HG02798 (cell line): ENCODE data around the gene SLC35C1.
"Not testable (repeated sequence)": the region's sequence is repeated elsewhere in the genome, so short reads cannot be mapped to it uniquely, and the experiment has no call there.

ENCODE experiments used
- ATAC-seq: cut with Tn5 transposase; IDR thresholded peaks from one replicate; pipeline ENCODE4 v1.9.1; 2021; ENCODE audit warnings: mild to moderate bottlenecking; ENCODE audit not compliant: unreplicated experiment, poor library complexity

SLC35C1 gene

DNA sequence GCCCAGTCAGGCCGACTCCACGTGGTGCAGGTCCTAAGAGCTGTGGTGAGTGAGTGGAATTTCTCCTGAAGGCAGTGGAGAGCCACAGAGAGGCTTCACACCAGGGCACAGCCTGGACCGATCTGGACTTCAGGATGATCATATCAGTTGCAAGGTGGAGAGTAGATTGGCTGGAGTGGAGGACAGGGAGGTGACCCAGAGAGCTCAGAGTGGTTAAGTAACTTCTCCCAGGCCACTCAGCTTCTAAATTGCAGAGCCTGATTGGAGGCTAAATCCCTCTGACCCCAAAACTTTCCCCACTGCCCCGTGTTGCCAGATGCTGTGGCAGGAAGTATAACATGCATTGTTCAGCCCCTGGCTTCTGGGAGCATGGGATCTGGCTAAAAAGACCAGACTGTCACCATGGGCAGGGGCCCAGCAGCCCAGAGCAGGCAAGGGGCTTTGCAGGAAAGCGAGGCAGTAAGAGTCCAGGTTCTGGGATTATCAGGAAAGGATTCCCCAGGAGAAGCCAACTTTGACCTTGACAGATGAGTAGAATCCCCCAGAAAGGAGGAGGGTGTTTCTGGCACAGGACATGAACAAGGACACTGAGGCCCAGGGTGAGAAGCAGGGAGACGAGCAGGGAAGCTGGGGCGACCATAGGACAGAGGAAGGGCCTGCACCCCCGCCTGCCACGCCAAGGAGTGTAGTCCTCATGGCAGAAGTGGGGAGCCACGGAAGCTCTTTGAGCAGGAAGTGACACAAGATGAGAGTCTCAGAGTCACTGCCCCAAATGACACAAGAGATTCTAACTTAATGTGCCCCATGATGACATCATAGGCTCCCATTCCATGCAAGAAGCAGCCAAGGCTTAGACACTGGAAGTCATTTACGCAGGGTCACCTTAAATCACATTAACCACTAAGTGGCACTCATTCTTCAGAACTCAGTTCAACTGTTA lies 4.8 kb downstream of the SLC35C1 start:
- ATAC-seq: no peak

DNA sequence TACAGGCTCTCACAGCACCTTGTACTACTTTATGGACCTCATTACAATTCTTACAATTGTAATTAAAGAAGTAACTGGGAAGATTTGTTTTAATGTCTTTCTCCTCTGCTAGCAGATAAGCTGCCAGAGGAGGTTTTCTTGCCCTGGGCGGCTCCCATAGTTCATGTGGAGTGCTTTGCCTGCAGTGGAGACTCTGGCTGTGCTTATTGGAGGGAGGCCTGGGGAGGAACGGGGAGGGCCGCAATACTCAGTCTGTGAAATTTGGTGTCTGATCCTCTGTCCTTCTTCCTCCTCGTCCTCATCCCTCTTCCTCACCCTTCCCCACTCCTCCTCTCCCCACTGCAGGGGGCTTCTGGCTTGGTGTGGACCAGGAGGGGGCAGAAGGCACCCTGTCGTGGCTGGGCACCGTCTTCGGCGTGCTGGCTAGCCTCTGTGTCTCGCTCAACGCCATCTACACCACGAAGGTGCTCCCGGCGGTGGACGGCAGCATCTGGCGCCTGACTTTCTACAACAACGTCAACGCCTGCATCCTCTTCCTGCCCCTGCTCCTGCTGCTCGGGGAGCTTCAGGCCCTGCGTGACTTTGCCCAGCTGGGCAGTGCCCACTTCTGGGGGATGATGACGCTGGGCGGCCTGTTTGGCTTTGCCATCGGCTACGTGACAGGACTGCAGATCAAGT lies 5.6 kb downstream of the SLC35C1 start:
- ATAC-seq: no peak

DNA sequence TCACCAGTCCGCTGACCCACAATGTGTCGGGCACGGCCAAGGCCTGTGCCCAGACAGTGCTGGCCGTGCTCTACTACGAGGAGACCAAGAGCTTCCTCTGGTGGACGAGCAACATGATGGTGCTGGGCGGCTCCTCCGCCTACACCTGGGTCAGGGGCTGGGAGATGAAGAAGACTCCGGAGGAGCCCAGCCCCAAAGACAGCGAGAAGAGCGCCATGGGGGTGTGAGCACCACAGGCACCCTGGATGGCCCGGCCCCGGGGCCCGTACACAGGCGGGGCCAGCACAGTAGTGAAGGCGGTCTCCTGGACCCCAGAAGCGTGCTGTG lies 6.1 kb downstream of the SLC35C1 start:
- no peak for ATAC-seq

DNA sequence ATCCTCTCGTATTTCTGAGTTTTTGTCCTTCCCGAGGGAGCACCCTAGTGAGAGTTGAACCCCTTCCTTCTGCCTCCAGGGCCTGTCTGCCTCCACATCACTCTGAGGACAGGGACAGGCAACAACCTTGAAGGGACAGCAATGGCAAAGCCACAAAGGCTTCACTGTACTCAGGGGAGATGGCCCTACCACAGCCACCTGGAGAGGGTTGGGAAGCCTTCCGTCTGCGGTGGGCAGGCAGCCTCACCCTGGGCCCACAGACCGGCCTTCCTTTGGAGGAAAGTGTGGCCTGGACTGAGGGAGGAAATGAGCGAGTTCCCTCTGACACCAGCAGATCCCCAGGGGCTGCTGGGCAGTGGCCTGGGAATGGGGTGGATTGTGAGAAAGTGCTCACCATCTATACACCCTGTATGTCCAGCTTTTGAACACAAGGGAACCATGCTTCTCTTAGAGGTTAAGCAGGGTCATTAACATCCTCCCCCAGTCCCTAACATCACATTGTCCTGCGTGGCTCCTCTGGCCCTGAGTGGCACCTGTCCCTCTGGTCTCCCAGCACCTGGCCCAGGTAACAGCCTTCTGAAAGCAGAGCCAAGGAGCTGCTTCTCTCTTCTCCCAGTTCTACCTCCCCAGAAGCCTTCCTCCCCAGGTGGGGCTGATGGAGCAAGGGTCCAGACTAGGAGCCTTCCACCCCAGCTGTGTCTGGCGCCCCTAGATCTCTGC lies 6.8 kb downstream of the SLC35C1 start:
- no peak for ATAC-seq

DNA sequence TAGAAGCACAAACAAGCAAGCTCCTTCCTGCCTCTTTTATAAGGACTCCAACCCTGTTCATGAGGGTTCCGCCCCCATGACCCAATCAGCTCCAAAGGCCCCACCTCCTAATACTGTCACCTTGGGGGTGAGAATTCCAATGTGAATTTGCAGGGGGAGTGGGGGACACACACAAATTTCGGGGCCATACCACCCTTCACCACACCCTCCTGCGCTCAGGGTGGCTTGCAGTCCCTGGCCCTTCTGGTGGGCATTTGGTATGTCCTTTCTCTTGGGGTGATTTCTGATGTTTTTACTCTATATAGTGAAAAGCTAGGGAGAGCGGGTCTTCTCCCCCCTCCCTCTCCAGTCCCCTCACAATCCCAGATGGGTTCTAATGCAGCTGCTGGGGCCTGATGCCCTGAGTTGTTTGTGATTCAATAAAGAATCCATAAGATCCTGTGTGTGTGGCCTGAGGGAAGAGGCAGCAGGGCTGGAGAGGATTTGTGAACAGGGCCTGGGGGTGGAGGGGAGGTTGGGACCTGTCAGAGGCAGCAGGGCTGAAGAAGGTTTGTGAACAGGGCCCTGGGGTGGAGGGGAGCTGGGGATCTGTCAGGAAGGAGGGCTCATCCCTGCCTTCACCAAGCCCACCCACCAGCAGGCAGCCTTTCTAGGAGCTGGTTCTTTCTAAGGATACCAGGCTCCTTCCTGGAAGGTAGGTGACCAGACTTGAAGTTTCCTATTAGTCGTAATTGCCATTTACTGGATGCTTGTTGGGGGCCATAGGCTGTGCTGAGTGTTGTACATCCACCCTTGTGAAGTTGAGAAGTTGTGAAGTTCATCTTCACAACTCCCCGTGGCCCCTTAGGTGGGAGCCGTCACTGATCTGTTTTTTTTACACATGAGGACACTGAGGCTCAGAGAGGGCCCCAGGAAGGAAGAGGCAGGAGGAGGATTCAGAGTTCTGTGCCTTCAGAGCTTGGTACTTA lies 7.9 kb downstream of the SLC35C1 start:
- no peak for ATAC-seq

DNA sequence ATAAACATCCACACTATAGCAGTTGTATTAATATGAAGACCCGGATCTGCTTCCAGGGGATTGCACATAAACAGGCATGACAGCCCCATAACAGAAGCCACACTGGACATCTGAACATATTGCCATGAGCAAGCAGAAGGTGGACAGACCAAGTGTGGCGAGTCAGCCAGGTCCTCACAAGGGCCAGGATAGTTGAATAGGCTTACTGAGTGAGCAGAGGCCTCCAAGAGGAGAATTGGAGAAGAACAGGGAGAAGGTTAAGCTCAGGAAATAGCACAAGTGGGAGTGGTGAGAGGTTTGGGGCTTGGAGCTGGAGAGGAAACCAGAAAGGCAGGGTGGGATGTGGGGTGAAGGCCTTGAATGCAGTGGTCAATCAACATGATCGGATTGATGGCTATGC lies 10.8 kb downstream of the SLC35C1 start:
- no peak for ATAC-seq

DNA sequence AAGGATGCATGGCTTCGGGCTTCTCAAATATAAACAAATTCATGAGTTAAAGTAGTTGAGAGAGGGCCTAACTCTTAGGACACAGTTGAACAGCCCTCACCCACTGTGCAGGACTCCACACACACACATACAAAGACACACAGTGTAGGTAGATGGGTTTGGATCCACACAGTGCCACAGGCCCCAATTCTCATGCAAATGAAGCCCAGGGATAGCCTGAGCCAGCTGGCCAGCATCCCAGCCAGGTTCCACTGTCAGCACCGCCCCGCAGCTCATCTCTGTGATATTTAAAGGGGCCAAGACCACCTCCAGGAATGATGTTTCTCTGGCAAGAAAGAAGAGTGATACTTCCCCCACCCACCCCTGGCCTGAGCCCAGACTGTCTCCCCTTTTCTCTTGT lies 11.7 kb downstream of the SLC35C1 start:
- ATAC-seq: no peak

DNA sequence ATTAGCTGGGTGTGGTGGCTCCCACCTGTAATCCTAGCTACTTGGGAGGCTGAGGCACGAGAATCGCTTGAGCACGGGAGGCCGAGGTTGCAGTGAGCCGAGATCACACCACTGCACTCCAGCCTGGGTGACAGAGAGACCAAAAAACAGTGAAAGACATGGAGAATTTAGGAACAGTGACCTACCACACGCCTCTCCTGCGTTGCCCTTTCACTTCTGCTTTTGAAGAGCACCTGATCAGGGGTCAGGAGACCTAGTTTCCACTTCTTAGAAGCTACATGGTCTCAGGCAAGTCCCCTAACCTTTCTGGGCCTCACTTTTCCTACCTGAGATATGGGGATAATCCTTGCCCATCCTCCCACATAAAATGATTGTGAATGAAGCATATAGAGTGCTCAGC lies 12.2 kb downstream of the SLC35C1 start:
- peak; percentile 78 for ATAC-seq

DNA sequence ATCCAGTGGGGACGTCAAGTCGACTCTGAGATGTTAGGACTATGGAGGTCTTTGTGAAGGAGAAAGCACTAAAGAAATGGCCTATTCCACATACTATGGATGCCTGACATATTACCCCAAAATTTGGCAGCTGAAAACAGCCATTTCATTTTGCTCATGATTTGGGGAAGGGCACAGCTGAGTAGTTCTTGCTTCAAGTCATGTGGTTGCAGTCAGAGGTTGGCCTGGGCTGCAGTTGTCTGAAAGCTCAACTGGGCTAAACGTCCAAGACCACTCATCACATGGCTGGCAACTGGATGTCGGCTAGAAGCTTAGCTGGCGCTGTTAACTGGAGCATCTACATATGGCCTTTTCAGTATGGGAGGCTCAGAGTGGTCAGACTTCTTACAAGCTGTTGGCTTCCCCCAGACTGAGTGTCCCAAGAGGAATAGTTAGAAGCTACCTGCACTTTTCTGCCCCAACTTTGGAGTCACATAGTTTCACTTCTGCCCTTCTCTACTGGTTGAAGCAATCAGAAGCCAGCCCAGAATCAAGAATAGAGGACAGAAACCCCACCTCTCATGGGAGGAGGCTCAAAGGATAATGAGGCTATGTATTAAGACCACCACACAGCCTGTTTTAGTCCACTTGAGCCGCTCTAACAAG lies 14.1 kb downstream of the SLC35C1 start:
- no peak for ATAC-seq

DNA sequence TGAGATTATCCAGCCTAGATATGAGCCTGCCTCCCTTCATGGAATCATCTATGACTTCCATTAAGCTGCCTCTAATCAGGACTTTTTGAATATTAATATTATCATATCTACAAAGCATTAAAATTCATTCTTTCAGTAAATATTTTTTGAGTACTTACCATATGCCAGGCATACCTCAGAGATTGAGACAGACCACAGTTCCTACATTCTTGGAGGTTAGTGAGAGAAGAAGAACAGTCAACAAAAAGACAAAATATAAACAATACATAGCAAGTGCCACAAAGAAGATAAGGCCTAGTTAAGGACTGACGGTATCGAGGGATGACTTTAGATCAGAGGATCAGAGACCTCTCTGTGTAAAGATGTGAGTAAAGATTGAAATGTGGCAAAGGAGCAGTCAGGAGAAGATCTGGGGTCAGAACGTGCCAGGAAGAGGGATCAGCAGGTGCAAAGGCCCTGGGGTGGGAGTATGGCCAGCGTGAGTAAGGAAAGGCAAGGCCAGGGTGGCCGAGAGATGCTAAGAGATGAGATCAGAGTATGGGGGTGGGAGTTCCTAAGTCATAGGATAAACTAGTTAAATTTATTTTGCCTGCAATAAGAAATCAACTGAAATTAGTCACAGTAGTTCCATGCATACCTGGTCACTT lies 15.4 kb downstream of the SLC35C1 start:
- no peak for ATAC-seq

DNA sequence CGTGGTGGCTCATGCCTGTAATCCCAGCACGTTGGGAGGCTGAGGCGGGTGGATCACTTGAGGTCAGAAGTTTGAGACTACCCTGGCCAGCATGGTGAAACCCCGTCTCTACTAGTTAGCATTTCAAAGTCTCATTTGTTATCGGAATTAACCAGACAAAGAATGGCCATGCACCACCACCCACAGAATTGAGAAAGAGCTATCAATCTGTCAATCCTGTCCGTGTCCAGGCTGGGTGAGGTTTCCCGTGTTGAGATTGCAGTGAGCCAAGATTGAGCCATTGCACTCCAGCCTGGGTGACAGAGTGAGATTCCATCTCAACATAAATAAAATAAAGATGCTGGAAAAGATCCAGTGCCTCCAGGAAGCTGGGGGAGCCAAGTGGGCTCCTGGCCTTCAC lies 21.5 kb downstream of the SLC35C1 start:
- not testable (repeated sequence) for ATAC-seq

DNA sequence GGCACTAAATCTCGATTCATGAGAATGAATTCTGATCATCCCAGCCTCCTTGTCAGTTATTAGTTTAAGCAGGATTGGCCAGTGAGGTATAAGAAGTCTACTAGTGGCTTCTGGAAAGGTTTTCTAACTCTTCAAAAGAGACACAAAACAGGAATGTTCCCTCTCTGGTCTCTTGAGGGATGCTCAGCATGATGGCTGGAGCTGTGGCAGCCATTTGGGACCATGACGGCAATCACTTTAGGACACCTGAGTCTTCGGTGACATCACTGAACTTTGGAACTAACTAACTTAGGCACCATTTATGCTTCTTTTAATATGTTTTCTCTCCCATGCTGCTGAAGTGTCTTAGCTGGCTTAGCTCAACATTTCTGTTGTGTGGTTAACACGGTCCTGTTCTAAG lies 22.2 kb downstream of the SLC35C1 start:
- ATAC-seq: no peak

DNA sequence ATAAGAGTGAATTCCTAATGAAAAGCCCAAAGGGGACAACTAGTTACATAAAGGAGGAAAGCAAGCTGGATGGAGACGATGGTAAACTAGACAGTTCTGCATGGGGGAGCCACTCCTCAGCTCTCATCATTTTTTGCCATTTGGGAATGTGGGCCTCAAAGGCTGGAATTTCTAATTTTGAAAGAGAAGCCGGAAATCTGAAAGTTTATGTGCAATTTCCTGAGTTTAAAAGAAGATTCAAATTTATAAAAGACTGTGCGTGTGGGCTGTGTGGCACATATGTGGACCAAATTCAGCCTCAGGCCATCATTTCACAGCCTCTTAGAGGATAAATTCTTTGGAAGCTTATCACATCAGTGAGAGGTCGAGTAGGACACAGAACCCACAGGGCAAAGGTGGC lies 24.0 kb downstream of the SLC35C1 start:
- ATAC-seq: no peak

DNA sequence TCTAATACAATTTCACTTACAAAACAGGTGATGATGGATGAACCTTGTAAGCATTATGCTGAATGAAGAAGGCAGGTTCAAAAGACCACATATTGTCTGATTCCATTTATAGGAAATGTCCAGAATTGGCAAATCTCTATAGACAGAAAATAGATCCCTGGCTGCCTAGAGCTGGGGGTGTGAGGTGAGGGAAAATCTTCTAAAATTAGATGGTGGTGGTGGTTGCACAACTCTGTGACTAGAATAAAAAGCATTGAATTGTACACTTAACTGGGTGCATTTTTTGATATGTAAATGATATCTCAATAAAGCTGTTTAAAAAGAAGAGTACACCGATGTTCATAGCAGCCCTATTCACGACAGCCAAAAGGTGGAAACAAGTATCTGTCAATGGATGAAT lies 25.6 kb downstream of the SLC35C1 start:
- no peak for ATAC-seq

DNA sequence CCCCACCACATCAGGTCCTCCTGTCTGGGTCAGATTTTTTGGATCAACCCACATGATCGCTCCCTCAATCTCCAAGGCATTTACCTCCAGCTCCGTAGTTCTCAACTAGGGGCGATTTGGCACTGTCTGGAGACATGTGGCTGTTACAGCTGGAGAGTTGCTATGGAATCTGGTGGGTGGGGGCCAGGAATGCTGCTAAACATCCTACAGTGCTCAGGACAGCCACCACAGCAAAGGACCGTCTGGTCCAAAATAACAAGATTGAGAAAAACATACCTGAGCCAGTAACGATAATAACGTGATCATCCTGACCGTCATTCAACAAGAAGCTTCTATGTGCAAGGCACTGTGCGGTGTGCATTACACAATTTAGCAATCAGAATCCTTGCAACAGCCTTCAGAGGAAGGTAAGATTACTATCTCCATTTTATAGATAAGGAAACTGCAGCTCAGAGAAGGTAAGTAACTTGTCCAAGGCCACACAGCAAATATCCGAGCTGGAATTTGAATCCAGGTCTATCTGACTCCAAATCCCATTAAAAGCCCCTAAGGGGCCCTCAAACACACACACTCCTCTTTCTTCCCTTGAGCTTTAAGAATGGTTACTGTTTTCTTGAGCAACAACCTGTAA lies 28.0 kb downstream of the SLC35C1 start:
- ATAC-seq: no peak

DNA sequence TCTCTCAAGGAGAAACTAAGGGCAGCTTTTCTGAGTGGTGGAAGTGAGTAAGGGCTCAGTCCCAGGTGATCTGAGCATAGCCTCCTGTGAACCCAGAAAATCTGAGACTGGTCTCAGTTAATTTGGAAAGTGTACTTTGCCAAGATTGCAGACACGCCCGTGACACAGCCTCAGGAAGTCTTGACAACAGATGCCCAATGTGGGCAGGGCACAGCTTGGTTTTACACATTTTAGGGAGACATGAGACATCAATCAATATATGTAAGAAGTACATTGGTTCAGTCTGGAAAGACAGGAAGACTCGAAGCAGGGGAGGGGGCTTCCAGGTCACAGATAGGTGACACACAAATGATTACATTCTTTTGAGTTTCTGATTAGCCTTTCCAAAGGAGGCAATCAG lies 28.8 kb downstream of the SLC35C1 start:
- no peak for ATAC-seq

DNA sequence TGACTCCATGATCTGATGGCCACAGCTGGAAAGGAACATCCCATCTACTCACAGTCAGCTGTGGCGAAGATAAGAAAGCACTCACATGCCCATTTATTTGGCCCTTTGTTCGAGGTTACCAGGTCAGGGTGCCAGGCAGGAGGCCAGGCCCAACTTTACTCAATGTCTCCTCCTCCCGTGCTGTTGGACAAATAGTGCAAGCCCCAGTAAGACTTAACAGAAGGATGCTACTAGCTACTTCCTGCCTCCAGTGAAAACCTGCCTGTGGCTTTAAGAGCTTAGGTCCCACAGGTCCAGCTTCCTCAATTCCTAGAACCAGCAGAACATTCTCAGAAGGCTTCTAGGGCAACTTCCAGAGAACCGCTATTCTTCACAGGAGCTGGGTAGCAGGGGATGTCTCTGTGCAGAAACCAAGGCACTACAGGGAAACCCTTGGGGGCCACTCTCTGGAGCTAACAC lies 29.4 kb downstream of the SLC35C1 start:
- no peak for ATAC-seq

DNA sequence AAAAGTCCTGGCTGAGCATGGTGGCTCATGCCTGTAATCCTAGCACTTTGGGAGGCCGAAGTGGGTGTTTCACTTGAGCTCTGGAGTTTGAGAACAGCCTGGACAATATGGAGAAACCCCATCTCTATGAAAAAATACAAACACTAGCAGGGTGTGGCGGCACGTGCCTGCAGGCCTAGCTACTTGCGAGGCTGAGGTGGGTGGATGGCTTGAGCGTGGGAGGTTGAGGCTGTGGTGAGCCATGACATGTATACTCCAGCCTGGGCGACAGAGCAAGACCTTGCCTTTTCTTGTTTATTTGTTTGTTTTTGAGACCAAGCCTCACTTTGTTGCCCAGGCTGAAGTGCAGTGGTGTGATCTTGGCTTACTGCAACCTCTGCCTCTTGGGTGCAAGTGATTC lies 34.3 kb downstream of the SLC35C1 start:
- no peak for ATAC-seq

DNA sequence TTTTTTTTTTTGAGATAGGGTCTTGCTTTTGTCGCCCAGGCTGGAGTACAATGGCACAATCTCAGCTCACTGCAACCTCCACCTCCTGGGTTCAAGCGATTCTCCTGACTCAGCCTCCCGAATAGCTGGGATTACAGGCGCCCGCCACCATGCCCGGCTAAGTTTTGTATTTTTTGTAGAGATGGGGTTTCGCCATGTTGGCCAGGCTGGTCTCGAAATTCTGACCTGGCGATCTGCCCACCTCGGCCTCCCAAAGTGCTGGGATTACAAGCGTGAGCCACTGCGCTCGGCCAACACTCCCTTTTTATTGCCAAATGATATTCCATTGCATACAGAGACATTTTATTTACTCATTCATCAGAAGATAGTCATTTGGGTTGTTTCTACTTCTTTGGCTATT lies 35.3 kb downstream of the SLC35C1 start:
- not testable (repeated sequence) for ATAC-seq
